ENCODE results near the gene SLC38A10.

The SLC38A10 gene

DNA sequence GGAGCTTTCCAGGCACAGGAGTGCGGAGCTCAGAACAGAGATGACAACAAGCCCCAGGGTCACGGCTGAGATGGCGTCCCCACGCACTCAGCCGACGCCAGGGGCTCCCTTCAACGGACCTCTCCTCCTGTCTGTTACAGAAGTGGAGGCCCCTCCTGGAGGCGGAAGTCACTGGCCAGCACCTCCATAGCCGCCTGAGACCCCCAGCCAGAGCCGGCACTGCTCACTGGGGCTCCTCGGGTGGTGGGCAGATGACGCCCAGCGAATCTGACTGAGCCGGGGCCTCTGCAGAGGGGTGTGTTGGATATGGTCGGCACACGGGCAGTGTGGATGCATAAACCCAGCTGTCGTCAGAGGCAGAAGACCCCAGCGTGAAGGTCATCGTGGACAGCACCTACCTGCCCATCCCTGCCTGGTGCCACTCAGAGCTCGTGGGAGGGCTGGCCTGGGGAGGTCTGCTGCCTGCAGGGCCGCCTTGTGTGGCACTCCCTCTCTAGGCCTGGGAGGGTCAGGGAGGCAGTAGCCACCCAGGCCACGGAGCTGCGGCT, 36.0 kb downstream of the SLC38A10 start:
- in situ Hi-C loops (cut with MboI; ENCODE audit: low sequenced_read_pairs) = loop anchor here (10.0 to 25.0 kb wide), 2 partner anchors 226 to 328 kb away; no protein-coding TSS in a partner anchor

DNA sequence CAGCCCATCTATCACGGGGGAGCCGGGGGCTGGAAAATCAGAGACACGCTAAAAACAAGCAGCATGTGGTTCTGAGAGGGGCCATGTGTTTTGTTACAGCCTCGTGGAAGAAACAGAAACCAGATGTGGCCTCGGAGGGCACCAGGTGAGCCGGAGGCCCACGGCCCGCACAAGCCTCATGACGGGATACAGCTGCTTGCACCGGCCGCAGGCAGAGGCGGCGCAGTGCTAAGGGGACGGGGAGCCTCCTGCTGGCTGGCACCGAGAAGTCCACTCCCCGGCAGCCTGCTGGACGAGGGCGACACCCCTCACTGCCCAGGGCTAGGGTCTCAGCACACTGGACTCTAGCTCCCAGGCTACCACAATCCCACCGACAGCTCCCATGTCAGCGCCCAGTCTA, 36.8 kb downstream of the SLC38A10 start:
- in situ Hi-C loops (cut with MboI; ENCODE audit: low sequenced_read_pairs) = loop anchor here (10.0 to 25.0 kb wide), 2 partner anchors 227 to 329 kb away; no protein-coding TSS in a partner anchor

DNA sequence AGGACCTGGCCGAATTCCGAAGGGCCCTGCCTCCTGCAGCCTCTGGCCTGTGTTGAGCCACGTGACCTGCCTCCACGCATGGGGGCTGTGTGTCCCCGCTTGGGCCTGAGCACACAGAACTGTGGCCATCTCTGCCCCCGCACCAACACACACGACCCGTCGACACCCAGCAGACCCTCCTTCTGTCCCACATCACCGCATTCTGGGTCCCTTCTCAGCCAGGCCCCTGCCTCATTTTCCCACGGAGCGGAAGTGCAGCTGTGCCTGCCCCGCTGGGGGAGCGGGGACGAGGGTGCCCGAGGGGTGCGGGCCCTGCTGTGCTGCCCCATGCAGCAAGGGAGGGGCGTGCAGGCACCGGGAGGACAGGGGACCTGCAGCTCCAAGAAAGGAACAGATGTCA, 37.6 kb downstream of the SLC38A10 start:
- in situ Hi-C loops (cut with MboI; ENCODE audit: low sequenced_read_pairs) = loop anchor here (10.0 to 25.0 kb wide), 2 partner anchors 227 to 330 kb away; no protein-coding TSS in a partner anchor

DNA sequence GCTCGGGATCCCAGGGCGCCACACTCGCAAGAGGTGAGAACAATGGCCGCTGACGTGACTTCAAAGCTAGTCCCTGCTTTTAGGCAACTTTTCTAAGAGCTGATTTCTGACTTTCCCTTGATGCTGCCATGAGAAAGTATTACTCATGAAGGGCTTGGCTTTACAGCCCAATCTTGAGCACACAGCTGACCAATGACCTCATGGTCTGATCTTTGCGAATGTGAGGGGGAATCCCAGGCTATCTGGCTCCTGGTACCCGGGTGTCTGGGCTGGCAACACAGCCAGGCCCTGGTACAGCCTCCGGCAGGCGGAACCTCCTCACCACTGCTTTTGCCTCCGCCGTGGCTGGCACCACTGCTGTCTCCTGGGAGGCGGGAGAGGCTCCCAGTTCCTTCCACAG, 38.5 kb downstream of the SLC38A10 start:
- in situ Hi-C loops (cut with MboI; ENCODE audit: low sequenced_read_pairs) = loop anchor here (10.0 to 25.0 kb wide), 2 partner anchors 228 to 331 kb away; no protein-coding TSS in a partner anchor

DNA sequence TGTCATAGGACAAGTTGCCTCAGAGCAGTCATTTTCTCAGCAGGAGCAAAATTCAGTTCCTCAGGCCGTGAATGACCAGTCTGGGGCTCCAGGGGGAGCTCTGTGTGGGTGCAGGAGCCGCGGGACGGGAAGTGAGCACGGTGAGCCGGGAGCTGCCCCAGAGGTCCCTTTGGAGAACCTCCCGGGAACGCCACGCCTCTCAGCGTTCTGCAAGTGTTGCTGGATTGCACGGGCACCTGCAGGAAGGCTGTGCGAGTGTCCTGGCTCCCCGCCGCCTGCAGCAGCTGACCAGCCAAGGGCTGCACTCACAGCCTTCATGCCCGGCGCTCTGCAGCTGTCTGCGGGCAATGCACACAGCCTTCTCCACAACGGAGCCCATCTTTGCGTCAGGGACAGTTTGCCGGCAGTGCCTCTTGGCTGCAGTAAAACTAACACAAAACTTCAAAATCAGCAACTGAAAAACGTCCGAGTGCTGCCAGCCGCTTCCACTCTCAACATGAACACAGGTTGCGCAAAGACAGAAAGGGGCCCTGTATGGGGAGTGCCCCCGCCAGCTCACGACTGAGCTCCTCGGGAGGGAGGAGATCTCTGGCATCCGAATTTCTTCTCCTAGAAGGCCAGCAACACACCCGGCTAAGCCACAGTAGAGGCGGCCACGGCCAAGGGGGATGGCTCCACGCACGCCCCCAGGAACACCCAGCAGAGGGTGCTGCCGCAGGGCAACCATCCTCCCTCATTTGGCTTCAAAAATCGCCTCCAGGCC, 40.0 kb downstream of the SLC38A10 start:
- in situ Hi-C loops (cut with MboI; ENCODE audit: low sequenced_read_pairs) = loop anchor here (10.0 to 25.0 kb wide), 2 partner anchors 230 to 332 kb away; no protein-coding TSS in a partner anchor

- in situ Hi-C loops (cut with MboI; ENCODE audit: low sequenced_read_pairs) = loop anchor here (10.0 to 25.0 kb wide), 2 partner anchors 231 to 334 kb away; no protein-coding TSS in a partner anchor
Observed at GRCh38 chr17:81253358-81254131, 41.6 kb downstream of the SLC38A10 start.

GRCh38 chr17:81252987-81253329, 42.1 kb downstream of the SLC38A10 start:
- in situ Hi-C loops (cut with MboI; ENCODE audit: low sequenced_read_pairs) = loop anchor here (10.0 to 25.0 kb wide), 2 partner anchors 232 to 334 kb away; no protein-coding TSS in a partner anchor

- in situ Hi-C loops (cut with MboI; ENCODE audit: low sequenced_read_pairs) = loop anchor here (10.0 to 25.0 kb wide), 2 partner anchors 232 to 335 kb away; no protein-coding TSS in a partner anchor
Observed at GRCh38 chr17:81252326-81252986, 42.7 kb downstream of the SLC38A10 start.

DNA sequence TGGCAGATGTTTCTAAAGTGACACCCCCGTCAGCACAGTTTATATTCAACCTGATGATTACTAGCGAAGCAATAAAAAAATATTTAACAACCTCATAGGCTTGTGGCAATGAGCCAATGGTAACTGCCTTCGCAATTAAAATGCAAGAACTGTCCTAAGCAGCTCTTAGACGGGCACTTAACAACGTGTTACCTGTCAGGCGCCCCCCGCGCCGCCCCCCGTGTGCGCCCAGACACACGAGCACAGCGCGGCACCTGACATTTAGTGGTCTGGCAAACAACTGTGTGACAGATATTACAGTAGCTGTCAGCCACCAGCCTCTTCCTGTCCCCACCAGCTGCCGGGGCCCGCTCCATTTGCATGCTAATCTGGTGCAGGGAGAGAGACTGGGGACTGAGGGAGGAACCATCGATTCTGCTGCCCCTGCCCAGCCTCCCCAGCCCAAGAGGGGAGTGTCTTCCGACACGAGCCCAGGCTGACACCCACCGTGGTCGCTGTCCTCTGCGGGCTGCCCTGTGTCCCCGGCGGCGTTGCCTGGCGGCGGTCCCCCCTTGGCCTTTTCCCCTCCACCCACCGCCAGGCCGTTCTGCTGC, 43.3 kb downstream of the SLC38A10 start:
- in situ Hi-C loops (cut with MboI; ENCODE audit: low sequenced_read_pairs) = loop anchor here (10.0 to 25.0 kb wide), 2 partner anchors 233 to 335 kb away; no protein-coding TSS in a partner anchor

GRCh38 chr17:81251094-81251708, 43.9 kb downstream of the SLC38A10 start:
- in situ Hi-C loops (cut with MboI; ENCODE audit: low sequenced_read_pairs) = loop anchor here (10.0 to 25.0 kb wide), 2 partner anchors 234 to 336 kb away; no protein-coding TSS in a partner anchor

DNA sequence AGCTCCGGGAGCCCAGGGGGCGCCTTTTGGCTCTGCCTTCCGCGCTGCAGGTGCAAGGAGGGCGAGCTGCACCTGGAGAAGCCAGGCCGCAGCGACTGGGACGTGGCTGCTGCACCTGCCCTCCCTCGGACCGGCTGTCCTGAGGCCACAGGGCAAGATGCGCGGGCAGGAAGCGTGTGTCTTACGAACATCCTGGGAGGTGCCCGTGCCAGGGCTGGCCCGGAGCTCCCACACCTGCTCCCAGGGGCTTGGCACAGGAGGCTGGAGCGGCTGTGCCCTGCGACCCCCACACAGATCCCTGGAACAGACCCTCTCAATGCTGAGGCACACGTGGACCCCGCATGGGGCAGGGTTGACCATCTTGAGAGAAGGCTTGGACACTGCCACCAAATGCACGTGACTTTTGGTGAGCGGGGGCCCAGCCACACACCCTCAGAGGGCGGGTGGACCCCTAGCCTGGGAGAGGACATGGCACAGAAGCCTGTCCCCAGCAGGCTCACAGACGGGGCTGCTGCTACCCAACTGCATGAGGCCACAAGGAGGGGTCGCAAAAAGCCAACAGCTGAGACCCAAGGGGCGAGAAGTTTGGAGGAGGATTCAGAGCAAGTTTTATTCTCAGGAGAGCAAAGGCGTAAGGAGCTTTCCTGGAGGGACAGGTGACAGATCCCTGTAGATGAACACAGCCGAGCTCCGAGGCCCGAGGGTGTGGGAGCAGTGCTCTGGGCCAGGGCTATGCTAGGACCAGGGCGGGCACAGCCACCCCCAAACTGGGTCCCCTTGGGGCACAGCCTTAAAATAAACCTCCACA, 44.6 kb downstream of the SLC38A10 start:
- in situ Hi-C loops (cut with MboI; ENCODE audit: low sequenced_read_pairs) = loop anchor here (10.0 to 25.0 kb wide), 2 partner anchors 234 to 337 kb away; no protein-coding TSS in a partner anchor

GRCh38 chr17:81249223-81250040, 45.7 kb downstream of the SLC38A10 start:
- in situ Hi-C loops (cut with MboI; ENCODE audit: low sequenced_read_pairs) = loop anchor here (10.0 to 25.0 kb wide), 2 partner anchors 235 to 338 kb away; no protein-coding TSS in a partner anchor

GRCh38 chr17:81248649-81249048, 46.5 kb downstream of the SLC38A10 start:
- in situ Hi-C loops (cut with MboI; ENCODE audit: low sequenced_read_pairs) = no loop called here

GRCh38 chr17:81247339-81247990, 47.6 kb downstream of the SLC38A10 start:
- in situ Hi-C loops (cut with MboI; ENCODE audit: low sequenced_read_pairs) = no loop called here

- in situ Hi-C loops (cut with MboI; ENCODE audit: low sequenced_read_pairs) = no loop called here
Observed at GRCh38 chr17:81246679-81247338, 48.3 kb downstream of the SLC38A10 start.

GRCh38 chr17:81246343-81246670, 48.8 kb downstream of the SLC38A10 start:
- in situ Hi-C loops (cut with MboI; ENCODE audit: low sequenced_read_pairs) = no loop called here

Data from HL-60/S4 (cell line).